Fibroblast of the conjunctiva (primary cell): ENCODE data around the gene ELMO3.
A peak's percentile ranks its signal among the peaks of the same experiment; 100 is the strongest.

Source experiments
- DNase-seq: peaks from one replicate; pipeline ENCODE4 v3.0.0-alpha.2; 2010; ENCODE audit warnings: low read depth

The ELMO3 gene

GRCh38 chr16:67183627-67184452 lies 15.1 kb upstream of the ELMO3 start, which contains the start of gene MATCAP1:
Gene MATCAP1, minus strand, starts transcription at chr16:67183963. Its CDS starts 3,353 bp downstream, at chr16:67180610.
- DNase-seq: peak; percentile 97

- DNase-seq: no peak
Measured at GRCh38 chr16:67184453-67184994, 14.4 kb upstream of the ELMO3 start.

- peak; percentile 84 for DNase-seq
Measured at GRCh38 chr16:67184995-67185650, 13.8 kb upstream of the ELMO3 start.

GRCh38 chr16:67185651-67186134 lies 13.2 kb upstream of the ELMO3 start:
- DNase-seq: no peak

GRCh38 chr16:67186550-67186950 lies 12.4 kb upstream of the ELMO3 start:
- no peak for DNase-seq

- no peak for DNase-seq
Measured at GRCh38 chr16:67187175-67187890, 11.6 kb upstream of the ELMO3 start.

- DNase-seq: no peak
Measured at GRCh38 chr16:67188323-67188722, 10.6 kb upstream of the ELMO3 start.

- DNase-seq: no peak
Measured at GRCh38 chr16:67188798-67189197, 10.1 kb upstream of the ELMO3 start.

GRCh38 chr16:67190041-67190440 lies 8.9 kb upstream of the ELMO3 start, which contains the start of gene EXOC3L1:
Gene EXOC3L1, minus strand, starts transcription at chr16:67190136. Its CDS starts 460 bp downstream, at chr16:67189676.
- DNase-seq: no peak

GRCh38 chr16:67190448-67191399 lies 8.2 kb upstream of the ELMO3 start:
- no peak for DNase-seq

GRCh38 chr16:67191411-67191994 lies 7.4 kb upstream of the ELMO3 start:
- no peak for DNase-seq

- DNase-seq: peak; percentile 64
Measured at GRCh38 chr16:67191995-67192681, 6.8 kb upstream of the ELMO3 start, which contains the start of gene E2F4. Gene E2F4, plus strand, starts transcription at chr16:67192155. Its CDS starts 73 bp downstream, at chr16:67192228.

- no peak for DNase-seq
Measured at GRCh38 chr16:67192781-67193361, 6.1 kb upstream of the ELMO3 start.

- DNase-seq: no peak
Measured at GRCh38 chr16:67193536-67193935, 5.4 kb upstream of the ELMO3 start.

GRCh38 chr16:67194260-67194659 lies 4.7 kb upstream of the ELMO3 start:
- no peak for DNase-seq

- DNase-seq: no peak
Measured at GRCh38 chr16:67195676-67196075, 3.3 kb upstream of the ELMO3 start.

- no peak for DNase-seq
Measured at GRCh38 chr16:67196881-67197280, 2.0 kb upstream of the ELMO3 start.

- no peak for DNase-seq
Measured at GRCh38 chr16:67197704-67198103, 1.2 kb upstream of the ELMO3 start.

GRCh38 chr16:67198238-67198734 lies 645 bp upstream of the ELMO3 start:
- peak; percentile 61 for DNase-seq
